ENCODE results near the gene EZH1. TPM values are rescaled to one million over a fixed set of nuclear protein-coding genes. Genes with fewer than 3 reads are reported as not detected.

Gene EZH1
- total and polyA plus RNA-seq, 10 of the 15 experiments (the other 5 are each of a cell fraction or from before 2014, with no cell fraction given) = 6.1 to 43.3 (median 16.8) TPM

GRCh38 chr17:42677921-42678781 is 66.7 kb downstream of the EZH1 start (continued):
- no peak for TF ChIP-seq RAD51 (IDR thresholded peaks at IDR 0.05)
- TF ChIP-seq YY1 (IDR thresholded peaks at IDR 0.05; ENCODE audit: low read depth, low read length) = peak; percentile 32; the same call in 1 of the 2 replicates
- peak; percentile 71 for TF ChIP-seq POLR2A (IDR thresholded peaks at IDR 0.05; ENCODE audit: low read depth, low read length)
- TF ChIP-seq SIX5 (IDR thresholded peaks at IDR 0.05; ENCODE audit: low read depth, low read length, severe bottlenecking) = no peak
- 0 out of 2 replicates have a peak, but pooled peaks have one; percentile 16 for TF ChIP-seq PAX5 (IDR thresholded peaks at IDR 0.05; ENCODE audit: borderline replicate concordance, low read depth, low read length)
- TF ChIP-seq NR2F1 (conservative IDR thresholded peaks at IDR 0.05) = 0 out of 2 replicates have a peak, but pooled peaks have one; percentile 29
- peak; percentile 44; the same call in 1 of the 2 replicates for TF ChIP-seq NKRF (conservative IDR thresholded peaks at IDR 0.05)
- TF ChIP-seq WRNIP1 (IDR thresholded peaks at IDR 0.05; ENCODE audit: borderline replicate concordance, low read depth, low read length) = no peak

Data from GM12878 (cell line).